Measurements from ENCODE around the gene CERS6.

DNA sequence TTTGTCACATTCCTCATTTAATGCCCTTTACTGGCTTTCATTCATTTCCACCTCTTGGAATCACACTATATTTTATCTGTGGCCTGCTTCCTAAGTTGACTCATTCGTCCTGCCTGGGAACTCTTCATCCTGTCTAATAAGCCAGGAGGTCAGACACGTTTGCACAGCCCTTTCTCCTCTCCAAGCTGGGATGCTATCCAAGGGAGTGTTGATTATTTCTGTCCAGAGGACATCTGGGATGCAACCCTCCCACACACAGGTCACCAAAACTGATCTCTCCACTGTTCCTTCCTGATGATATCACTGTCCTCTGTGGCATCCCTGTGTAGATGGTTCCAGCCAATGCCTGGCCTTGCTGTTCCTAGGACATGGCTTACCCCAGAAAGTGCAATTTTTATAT, 266.5 kb downstream of the CERS6 start:
- TF ChIP-seq, protein P1, sequence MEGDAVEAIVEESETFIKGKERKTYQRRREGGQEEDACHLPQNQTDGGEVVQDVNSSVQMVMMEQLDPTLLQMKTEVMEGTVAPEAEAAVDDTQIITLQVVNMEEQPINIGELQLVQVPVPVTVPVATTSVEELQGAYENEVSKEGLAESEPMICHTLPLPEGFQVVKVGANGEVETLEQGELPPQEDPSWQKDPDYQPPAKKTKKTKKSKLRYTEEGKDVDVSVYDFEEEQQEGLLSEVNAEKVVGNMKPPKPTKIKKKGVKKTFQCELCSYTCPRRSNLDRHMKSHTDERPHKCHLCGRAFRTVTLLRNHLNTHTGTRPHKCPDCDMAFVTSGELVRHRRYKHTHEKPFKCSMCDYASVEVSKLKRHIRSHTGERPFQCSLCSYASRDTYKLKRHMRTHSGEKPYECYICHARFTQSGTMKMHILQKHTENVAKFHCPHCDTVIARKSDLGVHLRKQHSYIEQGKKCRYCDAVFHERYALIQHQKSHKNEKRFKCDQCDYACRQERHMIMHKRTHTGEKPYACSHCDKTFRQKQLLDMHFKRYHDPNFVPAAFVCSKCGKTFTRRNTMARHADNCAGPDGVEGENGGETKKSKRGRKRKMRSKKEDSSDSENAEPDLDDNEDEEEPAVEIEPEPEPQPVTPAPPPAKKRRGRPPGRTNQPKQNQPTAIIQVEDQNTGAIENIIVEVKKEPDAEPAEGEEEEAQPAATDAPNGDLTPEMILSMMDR (IDR thresholded peaks at IDR 0.05) = no peak
- no peak for TF ChIP-seq POLR2A (IDR thresholded peaks at IDR 0.05)

All from esophagus squamous epithelium (tissue), 4 donors.